GM12872 (cell line): ENCODE results near the gene SLC1A4.

Source experiments
- TF ChIP-seq, protein P1 (sequence below): IDR thresholded peaks from 3 replicates; pipeline ENCODE4 v1.5.1; 2011; ENCODE audit warnings: low read depth, mild to moderate bottlenecking, low read length, moderate library complexity; ENCODE audit not compliant: insufficient read depth

Gene SLC1A4

DNA sequence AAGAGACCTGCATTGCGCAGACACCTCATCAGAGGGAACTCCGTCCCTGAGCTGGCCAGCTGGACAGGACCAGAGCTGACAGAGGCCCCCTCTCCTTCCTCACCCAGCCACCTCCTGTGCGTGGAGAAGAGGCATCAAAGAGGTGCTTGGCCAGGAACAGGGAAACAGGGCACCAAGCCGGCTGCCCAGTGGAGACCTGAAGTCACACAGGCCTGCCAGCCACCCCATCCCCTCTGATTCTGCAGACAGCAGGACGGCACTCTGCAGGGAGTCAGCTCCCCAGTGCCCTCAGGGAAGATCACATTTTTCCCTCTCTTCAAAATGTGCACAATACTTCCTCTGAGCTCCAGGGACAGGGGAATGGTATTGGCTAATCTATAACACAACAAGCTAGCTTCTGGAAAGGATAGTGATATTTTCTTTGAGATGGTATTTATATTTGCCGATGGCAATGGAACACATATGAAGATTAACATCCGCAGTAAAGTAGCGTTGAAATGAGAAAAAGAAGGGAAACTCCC lies 30.5 kb downstream of the SLC1A4 start:
- TF ChIP-seq, protein P1, sequence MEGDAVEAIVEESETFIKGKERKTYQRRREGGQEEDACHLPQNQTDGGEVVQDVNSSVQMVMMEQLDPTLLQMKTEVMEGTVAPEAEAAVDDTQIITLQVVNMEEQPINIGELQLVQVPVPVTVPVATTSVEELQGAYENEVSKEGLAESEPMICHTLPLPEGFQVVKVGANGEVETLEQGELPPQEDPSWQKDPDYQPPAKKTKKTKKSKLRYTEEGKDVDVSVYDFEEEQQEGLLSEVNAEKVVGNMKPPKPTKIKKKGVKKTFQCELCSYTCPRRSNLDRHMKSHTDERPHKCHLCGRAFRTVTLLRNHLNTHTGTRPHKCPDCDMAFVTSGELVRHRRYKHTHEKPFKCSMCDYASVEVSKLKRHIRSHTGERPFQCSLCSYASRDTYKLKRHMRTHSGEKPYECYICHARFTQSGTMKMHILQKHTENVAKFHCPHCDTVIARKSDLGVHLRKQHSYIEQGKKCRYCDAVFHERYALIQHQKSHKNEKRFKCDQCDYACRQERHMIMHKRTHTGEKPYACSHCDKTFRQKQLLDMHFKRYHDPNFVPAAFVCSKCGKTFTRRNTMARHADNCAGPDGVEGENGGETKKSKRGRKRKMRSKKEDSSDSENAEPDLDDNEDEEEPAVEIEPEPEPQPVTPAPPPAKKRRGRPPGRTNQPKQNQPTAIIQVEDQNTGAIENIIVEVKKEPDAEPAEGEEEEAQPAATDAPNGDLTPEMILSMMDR, result no peak

DNA sequence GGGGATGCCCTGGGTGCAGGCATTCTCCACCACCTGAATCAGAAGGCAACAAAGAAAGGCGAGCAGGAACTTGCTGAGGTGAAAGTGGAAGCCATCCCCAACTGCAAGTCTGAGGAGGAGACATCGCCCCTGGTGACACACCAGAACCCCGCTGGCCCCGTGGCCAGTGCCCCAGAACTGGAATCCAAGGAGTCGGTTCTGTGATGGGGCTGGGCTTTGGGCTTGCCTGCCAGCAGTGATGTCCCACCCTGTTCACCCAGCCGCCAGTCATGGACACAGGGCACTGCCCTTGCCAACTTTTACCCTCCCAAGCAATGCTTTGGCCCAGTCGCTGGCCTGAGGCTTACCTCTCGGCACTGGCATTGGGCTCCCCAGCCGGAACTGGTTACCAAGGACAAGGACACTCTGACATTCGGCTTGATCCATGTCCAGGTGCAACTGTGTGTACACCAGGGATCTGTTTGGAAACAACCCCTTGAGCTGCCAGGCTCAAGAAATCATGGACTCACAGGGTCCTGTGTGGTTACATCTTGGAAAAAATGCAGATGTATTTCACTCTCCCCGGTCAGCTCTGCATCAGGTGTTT lies 31.8 kb downstream of the SLC1A4 start:
- TF ChIP-seq, protein P1, result no peak

DNA sequence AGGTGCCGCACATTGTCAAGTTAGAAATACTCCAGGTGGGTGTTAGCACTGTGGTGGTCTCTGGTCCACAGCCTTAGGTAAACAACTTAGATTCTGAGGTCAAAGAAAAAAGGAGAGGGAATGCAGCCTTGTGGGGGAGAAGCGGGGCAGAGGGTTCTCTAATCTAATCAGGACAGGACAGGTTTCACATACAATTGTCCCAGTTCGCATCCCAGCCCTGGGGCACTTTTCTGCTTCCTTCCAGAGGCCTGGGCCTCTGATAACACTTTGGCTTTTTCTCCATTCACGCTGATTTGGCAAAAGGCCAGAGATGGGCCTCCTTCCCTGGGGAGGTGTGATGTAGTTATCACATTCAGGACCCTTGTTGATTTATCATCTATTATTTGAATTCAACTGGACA lies 32.5 kb downstream of the SLC1A4 start:
- TF ChIP-seq, protein P1, result no peak

DNA sequence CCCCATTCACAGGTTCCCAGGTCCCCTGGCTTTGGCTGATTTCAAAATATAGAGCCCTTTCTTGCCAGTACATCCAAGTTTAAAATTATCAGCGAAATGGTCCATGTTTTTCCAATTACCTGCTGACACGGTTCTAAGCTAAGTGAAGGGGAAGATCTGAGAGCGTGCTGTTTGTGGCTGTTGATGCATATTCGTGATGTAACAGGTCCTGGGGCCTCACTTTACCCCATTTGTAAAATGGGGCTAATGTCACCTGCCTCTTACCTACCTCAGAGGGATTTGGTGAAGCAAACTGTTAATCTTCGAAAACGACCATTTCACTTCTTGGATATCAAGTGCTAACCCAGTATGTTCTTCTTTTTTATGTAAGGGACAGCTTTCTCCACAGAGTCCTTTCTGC lies 33.0 kb downstream of the SLC1A4 start:
- TF ChIP-seq, protein P1, result no peak

DNA sequence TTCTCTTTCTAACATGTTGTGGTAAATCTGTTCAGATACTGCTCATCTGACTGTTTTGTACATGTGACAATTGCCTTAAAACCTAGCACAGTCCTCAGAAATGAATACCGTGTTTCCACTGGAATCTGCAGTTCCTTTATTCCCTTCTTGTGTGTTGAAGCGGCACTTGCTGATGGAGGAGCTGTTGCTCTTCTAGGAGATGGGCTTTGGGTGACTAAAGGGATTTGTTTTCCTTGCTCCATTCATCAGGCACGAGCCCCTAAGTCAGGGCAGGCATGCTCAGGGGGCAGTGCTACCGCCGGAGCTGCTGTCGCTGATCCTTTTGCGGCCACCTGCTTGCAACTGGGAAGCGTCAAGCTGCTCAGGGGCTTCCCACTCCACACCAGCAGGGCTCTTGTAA lies 34.5 kb downstream of the SLC1A4 start:
- TF ChIP-seq, protein P1, result no peak

- TF ChIP-seq, protein P1, result no peak
These were observed 35.1 kb downstream of the SLC1A4 start for GRCh38 chr2:65024149-65024829.

- TF ChIP-seq, protein P1, result no peak
These were observed 36.4 kb downstream of the SLC1A4 start for GRCh38 chr2:65025453-65026123.
